ENCODE measurements around the gene PGAP3.
"Not testable (repeated sequence)": the region's sequence is repeated elsewhere in the genome, so short reads cannot be mapped to it uniquely, and the experiment has no call there.

PGAP3 gene, protein sequence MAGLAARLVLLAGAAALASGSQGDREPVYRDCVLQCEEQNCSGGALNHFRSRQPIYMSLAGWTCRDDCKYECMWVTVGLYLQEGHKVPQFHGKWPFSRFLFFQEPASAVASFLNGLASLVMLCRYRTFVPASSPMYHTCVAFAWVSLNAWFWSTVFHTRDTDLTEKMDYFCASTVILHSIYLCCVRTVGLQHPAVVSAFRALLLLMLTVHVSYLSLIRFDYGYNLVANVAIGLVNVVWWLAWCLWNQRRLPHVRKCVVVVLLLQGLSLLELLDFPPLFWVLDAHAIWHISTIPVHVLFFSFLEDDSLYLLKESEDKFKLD

DNA sequence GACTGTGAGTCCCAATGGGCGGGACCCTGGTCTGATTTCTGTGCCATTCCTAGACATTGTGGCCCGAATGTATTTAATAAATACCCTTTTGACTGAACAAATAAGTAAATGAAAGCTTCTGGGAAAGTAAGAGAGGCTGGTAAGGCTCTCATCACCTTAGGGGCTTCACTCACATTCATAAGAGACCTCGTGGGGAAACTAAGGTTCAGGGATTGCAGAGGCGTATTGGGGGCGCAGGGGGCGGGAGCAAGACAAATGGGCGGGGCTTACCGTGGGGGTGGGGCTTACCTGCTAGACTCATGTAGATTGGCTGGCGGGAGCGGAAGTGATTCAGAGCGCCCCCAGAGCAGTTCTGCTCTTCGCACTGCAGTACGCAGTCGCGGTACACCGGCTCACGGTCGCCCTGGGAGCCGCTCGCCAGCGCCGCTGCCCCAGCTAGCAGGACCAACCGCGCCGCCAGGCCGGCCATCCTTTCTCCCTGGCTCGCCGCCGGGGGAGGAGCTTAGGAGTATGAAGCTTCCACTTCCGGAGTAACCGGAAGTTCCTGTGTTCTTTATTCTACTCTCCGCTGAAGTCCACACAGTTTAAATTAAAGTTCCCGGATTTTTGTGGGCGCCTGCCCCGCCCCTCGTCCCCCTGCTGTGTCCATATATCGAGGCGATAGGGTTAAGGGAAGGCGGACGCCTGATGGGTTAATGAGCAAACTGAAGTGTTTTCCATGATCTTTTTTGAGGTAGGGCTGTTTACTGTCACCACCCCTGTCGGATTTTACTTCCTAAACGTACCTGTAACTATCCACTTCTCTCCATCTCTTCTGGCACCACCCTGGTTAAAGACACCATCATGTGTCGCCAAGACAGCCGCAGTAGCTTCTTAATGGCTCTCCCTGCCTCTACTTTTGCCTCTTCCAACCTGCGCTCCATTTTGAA lies at the start of gene PGAP3:
Gene PGAP3, minus strand, starts transcription at position 512 of the 929 bp plus-strand sequence. Its CDS starts 43 bp downstream, at position 469.
- in situ Hi-C loops (cut with MboI; ENCODE audit: low sequenced_read_pairs) = loop anchor here (10.0 kb wide), 1 partner anchor 63 kb away; the partner anchor contains the start of gene PPP1R1B

DNA sequence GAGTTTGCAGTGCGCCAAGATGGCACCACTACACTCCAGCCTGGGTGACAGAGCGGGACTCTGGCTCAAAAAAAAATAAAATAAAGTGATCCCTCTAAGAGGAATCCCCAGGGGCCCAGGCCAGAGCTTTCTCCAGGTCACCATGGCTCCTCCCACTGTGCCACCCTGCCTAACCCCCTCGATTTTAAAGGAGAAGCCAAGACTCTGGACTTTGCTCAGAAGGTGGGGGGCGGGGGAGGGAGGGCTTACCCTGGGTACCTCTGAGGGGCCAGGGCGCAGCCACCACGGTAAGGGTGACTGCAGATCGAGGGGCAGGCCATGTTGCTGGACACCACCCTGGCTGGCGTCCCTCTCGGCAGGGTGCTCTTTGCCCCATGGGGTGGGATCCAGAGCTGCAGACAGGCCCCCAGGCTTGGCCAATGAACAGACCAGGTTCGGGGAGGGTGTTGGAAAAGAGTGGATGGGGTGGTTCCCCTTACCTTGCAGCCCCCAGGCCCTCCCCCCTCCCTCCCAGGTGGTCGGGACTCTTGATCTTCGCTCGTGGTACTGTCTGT lies 49.4 kb upstream of the PGAP3 start:
- in situ Hi-C loops (cut with MboI; ENCODE audit: low sequenced_read_pairs) = no loop called here

DNA sequence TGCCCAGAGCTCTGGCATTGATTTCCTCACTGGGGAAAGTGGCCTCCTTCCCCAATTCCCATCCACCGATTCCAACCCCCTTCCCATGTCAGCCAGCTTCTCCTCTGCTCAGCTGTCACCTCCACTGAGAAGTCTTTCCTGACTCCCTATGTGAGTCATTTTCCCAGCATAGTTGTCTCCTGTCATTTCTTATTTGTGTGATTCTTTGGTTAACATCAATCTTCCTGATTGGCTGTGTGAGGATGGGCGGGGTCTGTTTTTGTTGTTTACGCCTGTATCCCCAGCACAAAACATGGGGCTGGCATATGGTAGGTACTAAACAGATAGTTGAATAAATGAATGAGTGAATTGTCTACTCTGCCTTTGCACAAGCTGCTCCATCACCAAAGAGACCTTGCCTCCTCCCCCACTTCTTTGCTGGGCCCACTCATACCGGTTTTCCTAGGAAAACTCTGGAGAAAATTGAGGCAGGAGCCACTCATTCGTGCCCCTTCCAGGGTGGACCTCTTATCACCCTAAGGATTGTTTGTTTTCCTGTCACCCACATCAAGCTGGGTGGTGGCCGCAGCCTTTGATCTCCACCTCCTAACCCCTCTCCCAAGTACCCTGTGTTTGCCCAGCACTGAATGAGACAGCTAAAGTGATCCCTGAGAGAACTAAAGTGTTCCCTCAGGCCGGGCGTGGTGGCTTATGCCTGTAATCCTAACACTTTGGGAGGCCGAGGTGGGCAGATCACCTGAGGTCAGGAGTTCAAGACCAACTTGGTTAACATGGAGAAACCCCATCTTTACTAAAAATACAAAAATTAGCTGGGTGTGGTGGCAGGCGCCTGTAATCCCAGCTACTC lies 48.7 kb upstream of the PGAP3 start:
- in situ Hi-C loops (cut with MboI; ENCODE audit: low sequenced_read_pairs) = no loop called here

DNA sequence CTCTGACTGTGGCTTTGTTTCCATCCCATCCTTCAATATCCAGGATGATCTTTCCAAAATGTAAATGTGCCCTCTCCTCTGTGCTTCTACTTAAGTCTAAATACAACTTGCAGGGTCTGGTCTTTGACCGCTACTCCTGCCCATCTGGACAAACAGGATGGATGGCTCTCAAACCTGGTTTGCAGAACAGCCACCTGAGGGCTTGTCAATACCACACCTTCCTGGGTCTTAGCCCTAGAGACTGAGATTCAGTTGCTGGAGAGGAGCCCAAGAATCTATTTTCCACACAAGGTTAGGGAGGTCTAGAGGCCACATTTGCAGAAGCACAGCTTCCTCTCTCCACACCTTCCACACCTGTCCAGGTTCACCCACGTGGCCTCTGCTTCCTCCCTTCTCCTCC lies 48.0 kb upstream of the PGAP3 start:
- in situ Hi-C loops (cut with MboI; ENCODE audit: low sequenced_read_pairs) = no loop called here

DNA sequence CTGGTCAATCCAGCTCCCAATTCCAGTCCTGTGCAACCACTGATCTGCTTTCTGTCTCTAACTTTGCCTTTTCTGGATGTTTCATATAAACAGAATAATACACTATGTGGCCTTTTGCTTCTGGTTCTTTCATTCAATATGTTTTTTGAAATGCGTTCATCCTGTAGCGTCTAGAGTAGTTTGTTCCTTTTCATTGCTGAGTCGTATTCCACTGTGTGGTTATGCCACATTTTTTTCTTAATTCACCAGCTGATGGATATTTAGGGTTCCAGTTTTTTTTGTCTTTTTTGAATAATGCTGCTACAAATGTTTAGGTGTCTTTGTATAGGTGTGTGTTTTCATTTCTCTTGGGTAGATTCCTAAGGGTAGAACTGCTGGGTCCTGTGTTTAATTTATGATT lies 44.7 kb upstream of the PGAP3 start:
- in situ Hi-C loops (cut with MboI; ENCODE audit: low sequenced_read_pairs) = no loop called here

DNA sequence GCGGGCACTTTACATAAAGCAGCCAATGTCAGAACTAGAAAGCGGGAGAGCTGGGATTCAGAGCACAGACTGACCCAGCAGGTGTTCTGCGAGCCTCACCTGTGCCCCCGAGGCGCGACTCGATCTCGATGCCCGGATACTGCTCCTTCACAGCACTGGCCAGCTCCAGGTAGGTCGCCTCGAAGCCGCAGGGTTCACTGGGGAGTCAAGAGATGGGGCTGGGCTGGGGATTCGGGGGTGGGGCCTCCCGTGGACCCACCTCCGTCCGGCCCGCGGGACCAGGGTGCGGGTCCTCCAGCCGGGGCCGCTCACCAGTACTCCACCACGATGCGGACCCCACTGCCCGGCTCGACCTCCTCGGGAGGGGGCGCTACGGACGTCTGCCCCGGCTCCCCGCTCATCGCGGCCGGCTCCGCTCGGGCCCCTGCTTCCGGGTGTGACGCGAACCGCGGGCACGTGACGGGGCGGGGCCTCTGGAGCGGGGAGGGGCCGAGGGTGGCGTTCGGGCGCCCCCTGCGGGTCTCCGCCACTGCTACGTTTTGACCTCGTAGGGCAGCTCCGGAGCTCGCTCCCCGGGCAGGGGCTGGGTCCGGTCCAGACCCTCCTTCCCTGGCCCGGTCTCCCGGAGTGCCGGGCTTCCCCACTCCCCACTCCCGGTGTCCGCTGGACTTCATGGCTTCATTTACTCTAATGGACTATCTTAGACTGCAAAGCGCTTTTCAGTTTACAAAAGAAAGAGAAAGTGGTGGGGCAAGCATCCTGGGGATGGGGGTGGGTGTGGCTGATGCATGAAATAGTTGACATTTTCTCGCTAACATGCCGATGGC lies 42.5 kb upstream of the PGAP3 start, which contains the start of gene MIEN1:
Gene MIEN1, minus strand, starts transcription at position 438 of the 827 bp plus-strand sequence. Its CDS starts 37 bp downstream, at position 401.
- in situ Hi-C loops (cut with MboI; ENCODE audit: low sequenced_read_pairs) = no loop called here

DNA sequence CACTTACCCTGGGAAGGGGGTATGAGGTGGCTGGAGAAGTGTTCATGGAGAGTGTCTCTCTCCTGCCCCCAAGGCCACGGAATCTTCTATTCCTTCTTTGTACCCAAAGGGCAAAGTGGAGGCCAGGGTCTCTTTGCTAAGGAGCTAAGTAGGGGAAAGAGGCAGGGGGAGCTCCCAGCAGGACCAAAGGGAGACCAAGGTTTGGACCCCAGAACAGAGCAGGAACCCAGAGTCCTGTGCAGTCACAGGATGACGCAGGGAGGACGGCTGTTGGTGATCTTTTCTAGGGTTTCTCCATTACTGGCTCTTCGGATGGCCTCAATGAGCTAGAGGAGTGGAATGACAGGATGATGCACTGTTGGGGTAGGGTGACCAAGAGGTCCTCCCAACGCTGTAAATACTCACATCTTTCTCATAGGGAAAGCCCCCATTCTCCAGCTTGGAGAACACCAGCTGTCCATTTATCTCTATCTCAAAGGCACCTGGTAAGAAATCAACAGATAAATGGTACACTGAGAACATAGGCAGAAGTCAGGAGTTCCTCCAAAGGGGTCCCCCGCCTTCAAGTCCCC lies 41.5 kb upstream of the PGAP3 start:
- in situ Hi-C loops (cut with MboI; ENCODE audit: low sequenced_read_pairs) = no loop called here

DNA sequence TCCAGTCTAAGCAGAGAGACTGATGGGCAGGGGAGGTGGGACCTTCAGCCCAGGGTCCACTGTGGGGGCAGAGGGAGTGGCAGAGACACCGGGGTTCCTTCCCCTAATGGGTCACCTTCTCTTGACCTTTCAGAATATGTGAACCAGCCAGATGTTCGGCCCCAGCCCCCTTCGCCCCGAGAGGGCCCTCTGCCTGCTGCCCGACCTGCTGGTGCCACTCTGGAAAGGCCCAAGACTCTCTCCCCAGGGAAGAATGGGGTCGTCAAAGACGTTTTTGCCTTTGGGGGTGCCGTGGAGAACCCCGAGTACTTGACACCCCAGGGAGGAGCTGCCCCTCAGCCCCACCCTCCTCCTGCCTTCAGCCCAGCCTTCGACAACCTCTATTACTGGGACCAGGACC lies 39.7 kb upstream of the PGAP3 start:
- in situ Hi-C loops (cut with MboI; ENCODE audit: low sequenced_read_pairs) = no loop called here

DNA sequence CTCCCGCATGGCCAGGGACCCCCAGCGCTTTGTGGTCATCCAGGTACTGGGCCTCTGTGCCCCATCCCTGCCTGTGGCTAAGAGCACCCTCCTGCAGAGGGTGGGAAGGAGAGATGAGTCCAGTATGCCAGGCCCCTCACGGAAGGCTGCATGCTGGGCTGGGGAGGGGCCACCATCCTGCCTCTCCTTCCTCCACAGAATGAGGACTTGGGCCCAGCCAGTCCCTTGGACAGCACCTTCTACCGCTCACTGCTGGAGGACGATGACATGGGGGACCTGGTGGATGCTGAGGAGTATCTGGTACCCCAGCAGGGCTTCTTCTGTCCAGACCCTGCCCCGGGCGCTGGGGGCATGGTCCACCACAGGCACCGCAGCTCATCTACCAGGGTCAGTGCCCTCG lies 38.8 kb upstream of the PGAP3 start:
- in situ Hi-C loops (cut with MboI; ENCODE audit: low sequenced_read_pairs) = no loop called here

DNA sequence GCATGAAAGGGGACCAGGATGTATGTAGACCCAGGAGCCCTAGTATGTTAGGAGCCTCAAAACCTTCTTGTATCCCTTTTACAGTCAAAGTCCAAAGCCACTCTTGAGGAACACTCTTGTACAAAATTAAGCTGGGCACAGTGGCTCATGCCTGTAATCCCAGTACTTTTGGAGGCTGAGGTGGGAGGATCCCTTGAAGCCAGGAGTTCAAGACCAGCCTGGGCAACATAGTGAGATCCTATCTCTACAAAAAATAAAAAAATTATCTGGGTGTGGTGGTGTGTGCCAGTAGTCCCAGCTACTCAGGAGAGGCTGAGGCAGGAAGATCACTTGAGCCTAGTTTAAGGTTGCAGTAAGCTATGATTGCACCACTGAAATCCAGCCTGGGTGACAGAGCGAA lies 38.1 kb upstream of the PGAP3 start:
- in situ Hi-C loops (cut with MboI; ENCODE audit: low sequenced_read_pairs) = not testable (repeated sequence)

DNA sequence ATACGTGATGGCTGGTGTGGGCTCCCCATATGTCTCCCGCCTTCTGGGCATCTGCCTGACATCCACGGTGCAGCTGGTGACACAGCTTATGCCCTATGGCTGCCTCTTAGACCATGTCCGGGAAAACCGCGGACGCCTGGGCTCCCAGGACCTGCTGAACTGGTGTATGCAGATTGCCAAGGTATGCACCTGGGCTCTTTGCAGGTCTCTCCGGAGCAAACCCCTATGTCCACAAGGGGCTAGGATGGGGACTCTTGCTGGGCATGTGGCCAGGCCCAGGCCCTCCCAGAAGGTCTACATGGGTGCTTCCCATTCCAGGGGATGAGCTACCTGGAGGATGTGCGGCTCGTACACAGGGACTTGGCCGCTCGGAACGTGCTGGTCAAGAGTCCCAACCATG lies 36.9 kb upstream of the PGAP3 start:
- in situ Hi-C loops (cut with MboI; ENCODE audit: low sequenced_read_pairs) = no loop called here

DNA sequence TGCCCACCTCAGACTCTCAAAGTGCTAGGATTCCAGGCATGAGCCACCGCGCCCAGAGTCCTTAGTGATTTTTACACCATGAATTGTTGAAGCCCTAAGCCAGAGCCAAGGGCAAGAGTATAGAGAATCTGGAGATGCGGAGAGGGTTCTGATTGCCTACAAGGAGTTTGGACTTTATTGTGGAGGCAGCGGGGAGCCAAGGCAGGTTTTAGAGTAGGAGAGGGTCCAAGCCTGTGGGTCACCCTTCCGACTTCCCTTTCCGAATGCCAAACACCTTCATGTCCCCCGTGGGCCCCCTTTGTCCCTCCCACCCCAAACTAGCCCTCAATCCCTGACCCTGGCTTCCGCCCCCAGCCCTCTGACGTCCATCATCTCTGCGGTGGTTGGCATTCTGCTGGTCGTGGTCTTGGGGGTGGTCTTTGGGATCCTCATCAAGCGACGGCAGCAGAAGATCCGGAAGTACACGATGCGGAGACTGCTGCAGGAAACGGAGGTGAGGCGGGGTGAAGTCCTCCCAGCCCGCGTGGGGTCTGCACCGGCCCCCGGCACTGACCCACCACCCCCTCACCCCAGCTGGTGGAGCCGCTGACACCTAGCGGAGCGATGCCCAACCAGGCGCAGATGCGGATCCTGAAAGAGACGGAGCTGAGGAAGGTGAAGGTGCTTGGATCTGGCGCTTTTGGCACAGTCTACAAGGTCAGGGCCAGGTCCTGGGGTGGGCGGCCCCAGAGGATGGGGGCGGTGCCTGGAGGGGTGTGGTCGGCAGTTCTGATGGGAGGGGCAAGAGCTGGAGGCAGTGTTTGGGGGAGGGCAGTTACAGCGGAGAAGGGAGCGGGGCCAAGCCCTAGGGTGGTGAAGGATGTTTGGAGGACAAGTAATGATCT lies 35.4 kb upstream of the PGAP3 start:
- in situ Hi-C loops (cut with MboI; ENCODE audit: low sequenced_read_pairs) = no loop called here

DNA sequence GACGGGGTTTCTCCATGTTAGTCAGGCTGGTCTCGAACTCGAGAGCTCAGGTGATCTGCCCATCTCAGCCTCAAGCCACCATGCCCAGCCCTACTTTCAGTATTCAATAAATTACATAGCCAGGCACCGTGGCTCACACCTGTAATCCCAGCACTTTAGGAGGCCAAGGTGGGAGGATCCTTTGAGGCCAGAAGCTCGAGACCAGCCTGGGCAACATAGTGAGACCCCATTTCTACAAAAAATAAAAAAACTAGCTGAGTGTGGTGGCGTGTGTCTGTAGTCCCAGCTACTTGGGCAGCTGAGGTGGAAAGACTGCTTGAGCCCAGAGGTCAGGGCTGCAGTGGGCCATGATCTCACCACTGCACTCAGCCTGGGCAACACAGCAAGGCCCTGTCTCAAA lies 34.2 kb upstream of the PGAP3 start:
- in situ Hi-C loops (cut with MboI; ENCODE audit: low sequenced_read_pairs) = no loop called here

DNA sequence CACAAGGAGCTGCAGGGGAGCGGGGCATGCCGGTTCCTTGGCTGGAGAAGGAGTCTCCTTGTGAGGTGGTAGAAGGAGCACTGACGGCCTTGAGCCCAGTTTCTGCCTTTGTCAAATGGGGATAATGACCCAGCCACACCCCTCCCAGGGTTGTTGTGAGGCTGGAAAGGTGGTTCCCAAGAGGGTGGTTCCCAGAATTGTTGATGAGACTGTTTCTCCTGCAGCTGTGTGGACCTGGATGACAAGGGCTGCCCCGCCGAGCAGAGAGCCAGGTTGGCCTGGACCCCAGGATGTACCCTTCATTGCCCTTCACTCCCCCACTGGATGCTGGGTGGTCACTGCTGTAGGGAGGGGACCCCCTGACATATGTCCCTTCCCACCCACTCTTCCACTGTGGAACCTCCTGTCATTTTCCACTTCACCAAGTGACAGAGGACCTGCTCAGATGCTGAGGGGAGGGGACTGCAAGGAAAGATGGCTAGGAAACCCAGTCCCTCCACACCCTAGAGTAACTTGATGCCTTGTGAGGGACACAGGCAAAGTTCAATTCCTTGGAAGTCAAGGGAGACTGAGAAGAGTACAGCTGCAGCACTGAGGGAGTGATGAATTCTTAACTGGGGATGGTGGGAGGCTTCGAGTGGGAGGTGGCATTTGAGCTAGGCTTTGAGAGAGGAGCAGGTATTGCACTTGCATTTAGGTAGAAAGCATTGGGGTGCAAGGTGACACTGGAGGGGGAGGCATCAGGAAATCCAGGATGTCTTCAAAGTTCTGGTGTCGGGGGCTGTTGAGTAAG lies 31.9 kb upstream of the PGAP3 start:
- in situ Hi-C loops (cut with MboI; ENCODE audit: low sequenced_read_pairs) = no loop called here

DNA sequence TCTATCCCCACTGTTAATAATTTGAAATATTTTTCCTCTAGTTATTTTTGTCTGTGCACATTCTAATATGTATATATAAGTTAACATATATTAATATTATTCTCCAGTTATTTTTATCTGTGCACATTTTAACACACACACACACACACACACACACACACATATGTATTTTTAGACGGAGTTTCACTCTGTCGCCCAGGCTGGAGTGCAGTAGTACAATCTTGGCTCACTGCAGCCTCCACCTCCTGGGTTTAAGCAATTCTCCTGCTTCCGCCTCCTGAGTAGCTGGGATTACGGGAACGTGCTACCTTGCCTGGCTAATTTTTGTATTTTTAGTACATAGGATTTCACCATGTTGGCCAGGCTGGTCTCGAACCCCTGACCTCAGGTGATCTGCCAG lies 29.8 kb upstream of the PGAP3 start:
- in situ Hi-C loops (cut with MboI; ENCODE audit: low sequenced_read_pairs) = no loop called here

DNA sequence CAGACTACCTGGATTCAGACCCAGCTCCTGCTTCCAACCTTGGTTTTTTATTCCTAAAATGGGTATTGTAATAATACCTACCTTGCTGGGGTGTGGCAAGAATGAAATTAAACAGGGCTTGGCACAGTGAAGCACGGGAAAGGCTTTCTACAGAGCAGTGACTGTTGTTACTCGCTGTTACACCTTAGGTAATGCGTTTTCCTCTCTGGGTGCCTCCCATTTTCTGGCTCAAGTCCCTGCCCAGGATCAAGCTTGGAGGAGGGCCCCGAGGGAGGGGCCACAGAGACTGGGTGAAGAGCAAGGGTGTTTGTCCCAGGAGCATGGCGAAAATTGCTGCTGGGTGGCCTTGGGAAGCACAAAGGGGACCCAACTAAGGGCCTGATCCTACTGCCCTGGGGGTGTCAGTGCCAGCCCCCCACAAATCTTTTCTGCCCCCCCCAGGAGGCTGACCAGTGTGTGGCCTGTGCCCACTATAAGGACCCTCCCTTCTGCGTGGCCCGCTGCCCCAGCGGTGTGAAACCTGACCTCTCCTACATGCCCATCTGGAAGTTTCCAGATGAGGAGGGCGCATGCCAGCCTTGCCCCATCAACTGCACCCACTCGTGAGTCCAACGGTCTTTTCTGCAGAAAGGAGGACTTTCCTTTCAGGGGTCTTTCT lies 29.2 kb upstream of the PGAP3 start:
- in situ Hi-C loops (cut with MboI; ENCODE audit: low sequenced_read_pairs) = no loop called here

Data from HL-60/S4 treated with retinoic acid at 250 ng/mL for 4 days and 3 days (cell line).